GM21619 (cell line): ENCODE results near the gene SCAND1.

Experiments
- ATAC-seq: cut with Tn5 transposase; IDR thresholded peaks from one replicate; pipeline ENCODE4 v1.9.1; 2021; ENCODE audit not compliant: unreplicated experiment

The SCAND1 gene

GRCh38 chr20:35908007-35908406 lies 46.3 kb downstream of the SCAND1 start:
- ATAC-seq: no peak

- no peak for ATAC-seq
Measured at GRCh38 chr20:35907017-35907701, 47.1 kb downstream of the SCAND1 start.

GRCh38 chr20:35904982-35905663 lies 49.2 kb downstream of the SCAND1 start:
- ATAC-seq: no peak

GRCh38 chr20:35903843-35904242 lies 50.5 kb downstream of the SCAND1 start:
- ATAC-seq: no peak
